HFF-Myc (cell line): Measurements from ENCODE around the gene CSF2.

Source experiments
- DNase-seq: peaks from one replicate; pipeline ENCODE4 v3.0.0-alpha.2; 2011; ENCODE audit warnings: low read depth; ENCODE audit errors: extremely low read depth
- H3K4me3 ChIP-seq: replicated peaks from 2 replicates; pipeline ENCODE4 v1.5.1; 2011; ENCODE audit warnings: low read depth, mild to moderate bottlenecking, control low read depth, low read length
- CTCF ChIP-seq: IDR thresholded peaks from 2 replicates; pipeline ENCODE4 v1.5.1; 2012; ENCODE audit warnings: mild to moderate bottlenecking, low read depth, low read length, control low read depth; ENCODE audit errors: missing control alignments

CSF2 gene

GRCh38 chr5:132076983-132077382 is 3.4 kb downstream of the CSF2 start:
- no peak overlapping the region for H3K4me3 ChIP-seq
- TF ChIP-seq CTCF, result no peak
- DNase-seq, result no peak

GRCh38 chr5:132079081-132079480 is 5.5 kb downstream of the CSF2 start:
- no peak for TF ChIP-seq CTCF
- H3K4me3 ChIP-seq, result no peak overlapping the region
- no peak for DNase-seq

GRCh38 chr5:132079619-132080018 is 6.0 kb downstream of the CSF2 start:
- no peak for TF ChIP-seq CTCF
- no peak for DNase-seq
- no peak overlapping the region for H3K4me3 ChIP-seq

GRCh38 chr5:132080595-132080994 is 7.0 kb downstream of the CSF2 start:
- no peak for TF ChIP-seq CTCF
- DNase-seq, result no peak
- no peak overlapping the region for H3K4me3 ChIP-seq

GRCh38 chr5:132081458-132081857 is 7.9 kb downstream of the CSF2 start:
- no peak for DNase-seq
- no peak for TF ChIP-seq CTCF
- no peak overlapping the region for H3K4me3 ChIP-seq

GRCh38 chr5:132082329-132083023 is 8.9 kb downstream of the CSF2 start:
- no peak overlapping the region for H3K4me3 ChIP-seq
- TF ChIP-seq CTCF, result no peak
- DNase-seq, result no peak
